Astrocyte (in vitro differentiated cells and primary cell): ENCODE data around the gene ACSM3. TPM values are rescaled to one million over a fixed set of nuclear protein-coding genes. Genes with fewer than 3 reads are reported as not detected.

Source experiments
- DNase-seq: peaks from one replicate; pipeline ENCODE4 v3.0.0-alpha.2; 2010; ENCODE audit warnings: low read depth
- FAIRE-seq: peaks from 2 replicates; lab custom pipeline; 2011; peaks lifted over from hg19 to GRCh38; lab: Jason Lieb, UNC
- H2AFZ ChIP-seq: 2 replicates; pipeline ENCODE4 v1.6.0; 2012; ENCODE audit warnings: low read depth, low read length, inconsistent platforms
- H3K27ac ChIP-seq: 2 replicates; pipeline ENCODE4 v1.5.1; 2011; ENCODE audit warnings: low read depth, low read length, inconsistent platforms
- H3K27me3 ChIP-seq: 2 replicates; pipeline ENCODE4 v1.6.0; 2011; ENCODE audit warnings: low read length, inconsistent platforms; ENCODE audit not compliant: insufficient read depth
- H3K36me3 ChIP-seq: 2 replicates; pipeline ENCODE4 v1.5.1; 2011; ENCODE audit warnings: low read length, inconsistent platforms; ENCODE audit not compliant: insufficient read depth
- H3K4me1 ChIP-seq: 2 replicates; pipeline ENCODE4 v1.5.1; 2011; ENCODE audit warnings: low read length, inconsistent platforms; ENCODE audit not compliant: insufficient read depth
- H3K4me2 ChIP-seq: 2 replicates; pipeline ENCODE4 v1.6.0; 2012; ENCODE audit warnings: low read length, inconsistent platforms
- H3K4me3 ChIP-seq: 2 replicates; pipeline ENCODE4 v1.5.1; 2011; ENCODE audit warnings: low read depth, mild to moderate bottlenecking, low read length, inconsistent platforms; ENCODE audit not compliant: insufficient read depth
- H3K79me2 ChIP-seq: 2 replicates; pipeline ENCODE4 v1.6.0; 2012; ENCODE audit warnings: mild to moderate bottlenecking, low read length, inconsistent platforms; ENCODE audit not compliant: insufficient read depth
- H3K9ac ChIP-seq: 2 replicates; pipeline ENCODE4 v1.6.0; 2012; ENCODE audit warnings: mild to moderate bottlenecking, low read length, inconsistent platforms
- H3K9me3 ChIP-seq: 2 replicates; pipeline ENCODE4 v1.5.1; 2012; ENCODE audit warnings: low read depth, mild to moderate bottlenecking, low read length, inconsistent platforms; ENCODE audit not compliant: insufficient read depth
- H4K20me1 ChIP-seq: 2 replicates; pipeline ENCODE4 v1.6.0; 2012; ENCODE audit warnings: low read length, inconsistent platforms; ENCODE audit not compliant: insufficient read depth
- H3K27ac Mint-ChIP-seq: one replicate; pipeline ENCODE4 v1.8.0; 2021; ENCODE audit warnings: mild to moderate bottlenecking, mixed read lengths; ENCODE audit not compliant: unreplicated experiment
- H3K27me3 Mint-ChIP-seq: one replicate; pipeline ENCODE4 v1.8.0; 2021; ENCODE audit warnings: low read depth, mixed read lengths; ENCODE audit not compliant: unreplicated experiment
- H3K36me3 Mint-ChIP-seq: one replicate; pipeline ENCODE4 v1.8.0; 2021; ENCODE audit warnings: low read depth, mixed read lengths; ENCODE audit not compliant: unreplicated experiment
- H3K4me1 Mint-ChIP-seq: one replicate; pipeline ENCODE4 v1.8.0; 2021; ENCODE audit warnings: low read depth, mixed read lengths; ENCODE audit not compliant: unreplicated experiment
- H3K4me3 Mint-ChIP-seq: one replicate; pipeline ENCODE4 v1.8.0; 2021; ENCODE audit warnings: mild to moderate bottlenecking, moderate library complexity, mixed read lengths; ENCODE audit not compliant: unreplicated experiment
- H3K9me3 Mint-ChIP-seq: one replicate; pipeline ENCODE4 v1.8.0; 2021; ENCODE audit warnings: mild to moderate bottlenecking, mixed read lengths; ENCODE audit not compliant: unreplicated experiment
- CTCF ChIP-seq: IDR thresholded peaks from 2 replicates; pipeline ENCODE4 v1.5.1; 2011; ENCODE audit warnings: low read depth, mild to moderate bottlenecking, inconsistent platforms, low read length, moderate library complexity; ENCODE audit not compliant: insufficient read depth
- EZH2 ChIP-seq: IDR thresholded peaks from 2 replicates; pipeline ENCODE4 v1.6.1; 2012; ENCODE audit warnings: mild to moderate bottlenecking, low read length, inconsistent platforms; ENCODE audit not compliant: insufficient read depth
- total RNA-seq: library from RNA; stranded (reverse); gene quantifications from 2 replicates; pipeline ENCODE4 v1.2.1, GENCODE V29; 2021

The ACSM3 gene
- total RNA-seq, 1 donor from 2014 or later, result 7.4 TPM

DNA sequence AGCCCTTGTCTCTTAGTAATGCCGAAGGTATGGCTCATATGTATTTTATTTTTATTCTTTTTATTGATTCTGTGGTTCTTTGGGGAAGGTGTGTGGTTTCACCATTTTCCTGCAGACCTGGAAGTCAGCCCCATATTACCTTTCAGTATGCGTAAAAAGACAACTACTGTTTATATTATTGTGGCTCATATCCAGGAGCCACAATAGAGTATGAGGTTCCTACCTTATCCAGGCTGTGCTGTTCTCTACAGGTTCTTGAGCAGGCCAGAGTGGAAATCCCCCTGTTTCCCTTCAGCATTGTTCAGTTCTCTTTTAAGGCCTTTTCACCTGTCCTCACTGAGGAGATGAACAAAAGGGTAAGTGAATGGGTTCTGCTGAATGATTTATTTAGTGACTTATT lies 75.7 kb downstream of the ACSM3 start:
- no peaks in the 10 kb centered on the region for H4K20me1 ChIP-seq
- FAIRE-seq, result no peak
- Mint-ChIP-seq H3K36me3 (peaks cover 5% of the 10 kb centered on the region), H3K4me1 (peaks cover 5% of the 10 kb centered on the region), H3K9me3 (peaks cover 5% of the 10 kb centered on the region), H3K27ac (no peak overlapping the region), H3K27me3 (no peaks in the 10 kb centered on the region), H3K4me3 (no peak overlapping the region)
- no peak for DNase-seq
- H3K9me3 ChIP-seq, result no peaks in the 10 kb centered on the region
- H3K9ac ChIP-seq, result no peak overlapping the region
- no peaks in the 10 kb centered on the region for H3K36me3 ChIP-seq
- no peak overlapping the region for H2AFZ ChIP-seq
- no peaks in the 10 kb centered on the region for H3K4me1 ChIP-seq
- no peaks in the 10 kb centered on the region for H3K27me3 ChIP-seq
- TF ChIP-seq EZH2, result no peak
- no peak for TF ChIP-seq CTCF
- no peak overlapping the region for H3K27ac ChIP-seq
- H3K4me3 ChIP-seq, result no peak overlapping the region
- H3K4me2 ChIP-seq, result no peak overlapping the region
- no peaks in the 10 kb centered on the region for H3K79me2 ChIP-seq

DNA sequence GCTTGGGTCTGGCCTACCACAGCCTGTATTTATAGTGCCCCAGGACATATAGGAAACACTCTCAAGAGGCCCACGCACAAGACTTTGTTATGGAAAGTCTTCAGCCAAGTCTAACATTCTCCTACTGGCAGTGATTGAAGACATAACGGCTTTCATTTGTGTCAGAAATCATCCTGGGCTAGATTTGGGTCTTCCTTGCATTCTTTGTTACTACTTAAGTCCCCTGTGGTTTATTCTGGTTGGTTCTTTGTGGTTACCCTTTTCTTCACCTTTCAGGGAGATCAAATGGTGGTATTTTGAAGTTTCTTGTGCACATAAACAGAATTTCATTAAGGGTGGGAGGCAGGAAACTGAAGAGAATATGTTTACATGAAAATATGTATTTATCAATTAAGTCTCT lies 80.2 kb downstream of the ACSM3 start:
- peak; percentile 31 for DNase-seq
- Mint-ChIP-seq H3K4me1 (peaks cover 5% of the 10 kb centered on the region), H3K4me3 (no peak overlapping the region), H3K27ac (no peak overlapping the region), H3K36me3 (peaks cover 3% of the 10 kb centered on the region), H3K27me3 (no peaks in the 10 kb centered on the region), H3K9me3 (no peaks in the 10 kb centered on the region)
- H3K9ac ChIP-seq, result no peak overlapping the region
- H3K4me3 ChIP-seq, result no peak overlapping the region
- H2AFZ ChIP-seq, result no peak overlapping the region
- H3K9me3 ChIP-seq, result no peaks in the 10 kb centered on the region
- H3K36me3 ChIP-seq, result no peaks in the 10 kb centered on the region
- no peaks in the 10 kb centered on the region for H4K20me1 ChIP-seq
- no peaks in the 10 kb centered on the region for H3K4me1 ChIP-seq
- H3K79me2 ChIP-seq, result no peaks in the 10 kb centered on the region
- H3K4me2 ChIP-seq, result no peak overlapping the region
- TF ChIP-seq EZH2 (no peak), CTCF (no peak)
- H3K27me3 ChIP-seq, result no peaks in the 10 kb centered on the region
- H3K27ac ChIP-seq, result no peak overlapping the region
- no peak for FAIRE-seq

GRCh38 chr16:20844588-20844987 lies 80.8 kb downstream of the ACSM3 start:
- DNase-seq, result no peak
- no peak overlapping the region for H3K27ac Mint-ChIP-seq
- no peak overlapping the region for H3K4me3 Mint-ChIP-seq

More at GRCh38 chr16:20844588-20844987, 80.8 kb downstream of the ACSM3 start:
- H3K4me2 ChIP-seq, result no peak overlapping the region
- no peaks in the 10 kb centered on the region for H3K4me1 ChIP-seq
- no peaks in the 10 kb centered on the region for H3K79me2 ChIP-seq
- H3K4me3 ChIP-seq, result no peak overlapping the region
- Mint-ChIP-seq H3K9me3 (no peaks in the 10 kb centered on the region), H3K36me3 (peaks cover 3% of the 10 kb centered on the region), H3K27me3 (no peaks in the 10 kb centered on the region), H3K4me1 (peaks cover 5% of the 10 kb centered on the region)
- no peaks in the 10 kb centered on the region for H3K9me3 ChIP-seq
- no peaks in the 10 kb centered on the region for H3K27me3 ChIP-seq
- no peak overlapping the region for H2AFZ ChIP-seq
- no peaks in the 10 kb centered on the region for H3K36me3 ChIP-seq
- no peak for TF ChIP-seq EZH2
- TF ChIP-seq CTCF, result no peak
- no peak overlapping the region for H3K27ac ChIP-seq
- no peak overlapping the region for H3K9ac ChIP-seq
- H4K20me1 ChIP-seq, result no peaks in the 10 kb centered on the region
- FAIRE-seq, result no peak
